ENCODE results near the gene PTPRR.

PTPRR gene

DNA sequence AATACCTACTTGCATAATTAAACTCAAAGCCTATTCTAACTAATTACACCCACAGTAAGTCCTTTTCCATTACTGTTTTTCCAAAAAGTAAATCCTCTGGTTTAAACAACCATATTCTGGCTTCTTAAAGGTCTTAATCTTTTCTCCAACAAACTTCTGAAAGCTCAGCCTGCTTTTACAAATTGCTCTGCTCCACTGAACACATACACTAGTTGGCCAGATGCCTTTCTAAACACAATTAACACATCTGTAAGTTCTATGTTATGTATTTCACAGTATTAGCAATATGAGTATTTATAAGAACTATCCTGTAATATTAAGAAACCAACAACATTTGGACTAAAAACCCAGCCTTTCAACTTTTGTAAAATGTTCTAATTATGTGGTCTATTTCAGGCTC, 313.4 kb downstream of the PTPRR start:
- Mint-ChIP-seq H3K9me3 (no peaks in the 10 kb centered on the region), H3K27ac (no peak overlapping the region), H3K4me1 (ENCODE audit: low read depth) (no peaks in the 10 kb centered on the region), H3K36me3 (ENCODE audit: low read depth) (no peaks in the 10 kb centered on the region), H3K4me3 (no peak overlapping the region), H3K27me3 (peaks cover 48% of the 10 kb centered on the region)

DNA sequence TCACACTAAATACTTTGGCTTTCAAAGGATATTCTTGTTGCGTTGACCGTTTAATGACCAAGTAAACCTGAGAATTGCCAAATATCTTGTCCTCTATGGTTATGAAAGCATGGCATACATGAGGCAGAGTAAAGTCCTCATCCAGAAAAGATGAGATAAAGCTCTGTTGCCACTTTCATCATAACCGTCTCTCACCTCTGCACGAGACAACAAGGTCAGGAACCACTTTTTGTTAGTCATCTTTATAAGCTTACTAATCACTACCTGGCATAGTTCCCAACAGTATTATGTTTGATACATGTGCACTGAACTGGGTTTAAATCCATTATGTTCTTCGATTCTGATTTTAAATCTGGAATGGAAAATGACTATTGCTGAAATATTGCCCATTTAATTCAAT, 314.6 kb downstream of the PTPRR start:
- Mint-ChIP-seq H3K9me3 (no peaks in the 10 kb centered on the region), H3K36me3 (ENCODE audit: low read depth) (no peaks in the 10 kb centered on the region), H3K27ac (no peak overlapping the region), H3K4me1 (ENCODE audit: low read depth) (no peaks in the 10 kb centered on the region), H3K27me3 (peaks cover 47% of the 10 kb centered on the region), H3K4me3 (no peak overlapping the region)

DNA sequence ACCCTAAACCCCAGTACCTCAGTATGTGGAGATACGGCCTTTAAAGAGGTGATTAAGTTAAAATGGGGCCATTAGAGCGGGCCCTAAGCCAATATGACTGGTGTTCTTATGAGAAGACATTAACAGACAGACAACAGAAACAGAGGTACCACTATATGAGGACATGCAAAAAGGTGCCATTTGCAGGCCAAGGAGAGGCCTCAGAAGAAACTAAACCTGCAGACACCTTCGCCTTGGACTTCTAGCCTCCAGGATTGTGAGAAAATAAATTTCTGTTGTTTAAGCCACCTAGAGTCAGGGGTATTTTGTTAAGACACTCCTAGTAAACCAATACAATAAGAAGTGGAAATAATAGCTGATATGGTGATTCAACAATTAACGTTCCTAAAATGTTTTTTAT, 315.9 kb downstream of the PTPRR start:
- Mint-ChIP-seq H3K36me3 (ENCODE audit: low read depth) (no peaks in the 10 kb centered on the region), H3K4me3 (no peak overlapping the region), H3K27me3 (peaks cover 39% of the 10 kb centered on the region)

DNA sequence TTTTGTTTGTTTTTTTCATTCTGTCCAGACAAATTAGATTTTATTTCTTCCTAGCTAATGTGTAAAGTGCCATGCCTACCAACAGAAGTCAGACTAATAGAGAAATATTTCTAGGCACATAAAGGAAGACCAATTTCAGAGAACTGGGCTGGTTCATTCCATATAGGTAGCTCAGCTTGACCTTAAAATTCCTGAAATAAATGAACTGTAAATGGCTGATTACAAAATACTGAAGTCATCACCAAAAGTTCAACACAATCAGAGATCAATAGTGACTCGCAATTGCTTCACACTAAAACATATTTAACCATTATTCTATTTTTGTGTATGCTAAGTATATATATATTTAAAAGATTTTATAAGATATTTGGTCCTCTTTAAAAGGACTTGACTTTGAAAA, 317.5 kb downstream of the PTPRR start:
- Mint-ChIP-seq H3K9me3 (no peaks in the 10 kb centered on the region), H3K27me3 (peaks cover 24% of the 10 kb centered on the region), H3K4me1 (ENCODE audit: low read depth) (no peaks in the 10 kb centered on the region), H3K36me3 (ENCODE audit: low read depth) (no peaks in the 10 kb centered on the region), H3K27ac (no peak overlapping the region), H3K4me3 (no peak overlapping the region)

More for the DNA sequence above, 315.9 kb downstream of the PTPRR start:
- H3K27ac Mint-ChIP-seq, result no peak overlapping the region
- H3K4me1 Mint-ChIP-seq (ENCODE audit: low read depth), result no peaks in the 10 kb centered on the region
- H3K9me3 Mint-ChIP-seq, result no peaks in the 10 kb centered on the region

DNA sequence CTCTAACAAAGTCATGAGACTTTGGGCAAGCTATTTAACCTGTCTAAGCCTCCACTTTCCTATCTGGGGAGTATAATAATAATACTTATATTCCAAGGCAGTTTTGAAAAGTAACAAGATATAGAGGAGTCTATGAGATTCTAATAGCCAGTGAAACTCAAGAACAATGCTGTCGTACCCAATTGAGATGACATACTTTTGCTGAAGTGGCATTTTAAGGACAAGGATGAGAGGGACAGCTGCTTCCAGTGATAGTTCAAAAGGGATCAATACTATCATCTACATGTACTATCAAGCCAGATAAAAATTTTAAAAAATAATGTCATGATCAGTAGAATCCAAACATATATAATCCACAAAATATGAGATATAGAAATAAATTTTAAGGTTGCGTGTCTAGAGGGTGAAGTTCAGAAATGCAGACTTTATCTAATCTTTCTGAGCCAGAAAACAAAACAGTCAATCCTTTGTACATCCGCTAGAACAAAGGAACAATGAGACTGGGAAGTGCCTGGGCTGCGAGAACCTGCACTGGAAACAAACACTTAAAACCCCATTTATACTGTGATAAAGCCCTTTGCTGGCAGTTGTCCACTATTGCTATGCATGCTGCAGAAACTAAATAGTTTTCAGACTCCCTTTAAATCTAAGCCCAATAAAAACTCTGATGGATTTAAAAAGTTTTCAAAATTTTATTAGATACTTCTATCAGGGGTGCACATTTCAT, 321.9 kb downstream of the PTPRR start:
- Mint-ChIP-seq H3K4me3 (no peak overlapping the region), H3K27ac (no peak overlapping the region), H3K27me3 (peaks cover 4% of the 10 kb centered on the region), H3K4me1 (ENCODE audit: low read depth) (no peaks in the 10 kb centered on the region), H3K36me3 (ENCODE audit: low read depth) (no peaks in the 10 kb centered on the region), H3K9me3 (peaks cover 4% of the 10 kb centered on the region)

DNA sequence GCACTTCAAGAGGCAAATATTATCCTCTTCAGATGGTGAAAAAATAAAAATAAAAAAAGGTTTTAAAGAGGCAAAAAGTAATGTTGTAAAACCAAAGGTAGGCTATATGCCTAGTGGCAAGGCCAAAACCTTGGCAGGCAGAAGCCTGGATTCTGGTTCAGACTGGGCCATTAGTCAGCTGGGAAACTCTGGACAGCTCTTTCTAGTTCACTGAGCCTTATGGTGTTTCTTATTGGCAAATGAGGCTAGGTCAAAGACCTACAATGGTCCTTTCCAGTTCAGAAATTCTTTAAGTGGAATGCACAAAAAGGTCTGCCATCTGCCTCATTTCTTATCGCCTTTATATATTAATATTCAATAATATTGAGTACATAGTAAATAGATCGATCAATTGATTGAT, 327.9 kb downstream of the PTPRR start:
- H3K4me1 Mint-ChIP-seq (ENCODE audit: low read depth), result no peaks in the 10 kb centered on the region
- peaks cover 18% of the 10 kb centered on the region for H3K27me3 Mint-ChIP-seq
- no peaks in the 10 kb centered on the region for H3K36me3 Mint-ChIP-seq (ENCODE audit: low read depth)
- no peak overlapping the region for H3K4me3 Mint-ChIP-seq
- no peak overlapping the region for H3K27ac Mint-ChIP-seq
- H3K9me3 Mint-ChIP-seq, result peaks cover 4% of the 10 kb centered on the region

DNA sequence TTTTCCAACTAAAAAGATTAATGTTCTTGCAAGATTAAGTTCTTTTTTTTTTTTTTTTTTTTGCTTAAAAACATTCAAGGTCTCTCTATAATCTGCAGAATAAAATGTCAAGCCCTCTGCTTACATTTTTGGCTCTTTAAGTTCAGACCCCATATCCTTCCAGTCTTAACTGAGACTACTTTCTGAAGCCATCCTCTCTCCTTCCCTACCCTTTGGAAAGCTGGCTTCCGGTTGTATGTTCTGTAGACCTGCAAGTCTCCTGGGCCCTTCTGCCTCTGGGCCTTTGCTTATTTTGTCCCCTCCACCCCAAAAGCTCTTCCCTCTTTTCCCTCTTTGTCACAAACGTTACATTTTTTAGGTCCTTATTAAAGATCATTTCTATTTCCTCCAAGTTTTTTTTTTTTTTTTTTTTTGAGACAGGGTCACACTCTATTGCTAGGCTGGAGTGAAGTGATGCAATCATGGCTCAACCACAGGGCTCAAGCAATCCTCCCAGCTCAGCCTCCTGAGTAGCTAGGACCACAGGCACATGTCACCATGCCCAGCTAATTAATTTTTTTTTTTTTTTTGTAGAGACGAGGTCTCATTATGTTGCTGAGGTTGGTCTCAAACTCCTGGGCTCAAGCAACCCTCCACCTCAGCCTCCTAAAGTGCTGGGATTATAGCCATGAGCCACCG, 329.9 kb downstream of the PTPRR start:
- no peak overlapping the region for H3K27ac Mint-ChIP-seq
- no peaks in the 10 kb centered on the region for H3K36me3 Mint-ChIP-seq (ENCODE audit: low read depth)
- H3K9me3 Mint-ChIP-seq, result peaks cover 4% of the 10 kb centered on the region
- peaks cover 21% of the 10 kb centered on the region for H3K27me3 Mint-ChIP-seq
- H3K4me3 Mint-ChIP-seq, result no peak overlapping the region
- H3K4me1 Mint-ChIP-seq (ENCODE audit: low read depth), result no peaks in the 10 kb centered on the region

DNA sequence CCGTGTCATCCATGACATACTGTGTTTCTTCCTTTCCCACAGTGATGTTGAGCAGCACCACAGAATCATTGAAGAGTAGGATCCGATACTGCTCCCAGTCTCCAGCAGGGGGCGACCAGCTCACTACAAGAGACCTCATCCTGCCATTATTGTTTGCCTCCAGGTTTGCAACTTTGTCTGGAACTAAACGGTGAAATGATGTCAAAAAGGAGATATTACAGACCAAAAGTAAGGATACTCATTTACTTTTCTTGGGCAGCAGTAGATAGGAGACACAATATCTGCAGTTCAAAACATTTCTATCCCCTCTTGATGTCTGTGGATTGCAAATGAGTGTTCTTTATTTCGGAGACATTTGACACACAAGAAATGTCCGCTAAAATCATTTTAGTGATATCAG, 330.5 kb downstream of the PTPRR start:
- peaks cover 21% of the 10 kb centered on the region for H3K27me3 Mint-ChIP-seq
- H3K9me3 Mint-ChIP-seq, result peaks cover 4% of the 10 kb centered on the region
- no peak overlapping the region for H3K4me3 Mint-ChIP-seq
- H3K27ac Mint-ChIP-seq, result no peak overlapping the region
- no peaks in the 10 kb centered on the region for H3K4me1 Mint-ChIP-seq (ENCODE audit: low read depth)
- H3K36me3 Mint-ChIP-seq (ENCODE audit: low read depth), result no peaks in the 10 kb centered on the region
